CD4-positive, alpha-beta T cell treated with Interleukin-21 for 1 hour (primary cell): Measurements from ENCODE around the gene COX8A.

Experiments
- DNase-seq: peaks from one replicate; pipeline ENCODE4 v3.0.0-alpha.2; 2020

Gene COX8A

DNA sequence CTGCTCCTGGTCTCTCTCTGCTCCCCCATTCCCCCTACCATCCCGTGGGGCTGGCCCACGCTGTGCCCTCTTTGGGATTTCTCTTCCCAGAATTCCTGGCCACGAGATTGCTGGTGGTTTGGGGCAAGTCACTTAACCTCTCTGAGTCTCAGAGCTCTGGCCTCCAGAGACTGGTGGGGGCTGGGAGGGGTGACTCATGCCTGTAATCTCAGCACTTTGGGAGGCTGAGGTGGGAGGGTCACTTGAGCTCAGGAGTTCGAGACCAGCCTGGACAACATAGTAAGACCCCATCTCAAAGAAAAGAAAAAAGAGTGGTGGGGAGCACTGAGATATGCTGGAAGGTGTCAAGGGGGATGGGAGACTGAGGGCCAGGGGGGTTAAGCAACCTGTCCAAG lies 30.2 kb downstream of the COX8A start:
- no peak for DNase-seq

DNA sequence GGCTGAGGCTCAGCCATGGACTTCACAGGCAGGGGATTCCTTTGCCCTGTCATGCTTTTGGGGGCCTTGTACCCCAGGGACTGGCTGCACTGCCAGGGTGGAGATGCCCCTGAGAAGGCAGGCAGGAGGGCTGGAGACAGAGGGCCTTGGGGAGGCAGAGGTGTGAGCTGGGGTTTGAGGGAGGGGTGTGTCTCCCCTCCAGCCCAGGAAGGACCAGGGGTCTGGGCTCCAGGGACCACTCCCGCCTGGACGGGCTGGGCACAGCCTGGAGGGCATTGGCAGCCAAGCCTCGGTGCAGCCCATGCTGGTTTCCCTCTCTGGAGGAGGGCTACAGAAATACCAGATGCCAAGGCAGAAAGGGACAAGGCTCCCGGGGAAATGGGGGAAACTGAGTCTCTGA lies 31.3 kb downstream of the COX8A start:
- DNase-seq, result no peak

DNA sequence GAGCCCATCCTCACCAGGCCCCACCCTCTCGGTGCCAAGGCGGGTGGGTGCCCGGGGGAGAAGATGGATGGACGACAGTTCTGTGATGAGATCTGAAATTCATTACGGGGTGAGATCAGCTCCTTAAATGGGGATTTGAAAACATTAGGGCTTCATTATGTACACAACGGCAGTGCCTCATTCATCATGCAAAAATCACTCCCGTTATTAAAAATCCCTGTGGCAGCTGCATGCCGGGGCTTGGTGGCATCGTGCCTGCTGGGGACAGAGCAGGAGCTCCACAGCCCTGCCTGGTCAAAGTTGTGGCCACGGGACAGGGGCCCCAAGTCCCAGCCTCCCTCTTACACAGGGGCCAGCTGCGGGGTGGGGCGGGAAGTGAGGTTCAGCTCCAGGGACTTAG lies 32.0 kb downstream of the COX8A start:
- no peak for DNase-seq

DNA sequence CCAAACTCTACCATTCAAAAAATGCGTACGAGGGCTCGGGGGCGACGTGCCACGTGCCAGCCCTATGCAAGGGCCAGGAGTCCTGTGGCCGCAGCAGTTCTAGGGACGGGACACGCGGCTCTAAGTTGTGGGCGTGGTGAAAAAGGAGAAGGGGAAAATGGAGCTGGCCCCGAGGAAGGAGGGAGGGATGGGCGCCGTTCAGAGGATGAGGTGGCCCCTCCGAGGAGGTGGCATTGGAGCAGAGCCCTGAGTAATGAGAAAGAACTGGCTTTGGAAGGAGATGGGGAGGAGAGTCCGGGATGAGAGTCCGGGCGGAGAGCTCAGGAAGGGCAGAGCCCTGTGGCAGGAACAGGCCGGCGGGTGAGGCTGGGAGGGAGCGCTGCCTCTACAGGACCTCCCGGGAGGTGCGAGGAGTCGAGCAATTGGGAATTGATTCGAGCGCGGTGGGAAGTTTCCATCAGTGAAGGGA lies 32.8 kb downstream of the COX8A start:
- DNase-seq, result no peak

DNA sequence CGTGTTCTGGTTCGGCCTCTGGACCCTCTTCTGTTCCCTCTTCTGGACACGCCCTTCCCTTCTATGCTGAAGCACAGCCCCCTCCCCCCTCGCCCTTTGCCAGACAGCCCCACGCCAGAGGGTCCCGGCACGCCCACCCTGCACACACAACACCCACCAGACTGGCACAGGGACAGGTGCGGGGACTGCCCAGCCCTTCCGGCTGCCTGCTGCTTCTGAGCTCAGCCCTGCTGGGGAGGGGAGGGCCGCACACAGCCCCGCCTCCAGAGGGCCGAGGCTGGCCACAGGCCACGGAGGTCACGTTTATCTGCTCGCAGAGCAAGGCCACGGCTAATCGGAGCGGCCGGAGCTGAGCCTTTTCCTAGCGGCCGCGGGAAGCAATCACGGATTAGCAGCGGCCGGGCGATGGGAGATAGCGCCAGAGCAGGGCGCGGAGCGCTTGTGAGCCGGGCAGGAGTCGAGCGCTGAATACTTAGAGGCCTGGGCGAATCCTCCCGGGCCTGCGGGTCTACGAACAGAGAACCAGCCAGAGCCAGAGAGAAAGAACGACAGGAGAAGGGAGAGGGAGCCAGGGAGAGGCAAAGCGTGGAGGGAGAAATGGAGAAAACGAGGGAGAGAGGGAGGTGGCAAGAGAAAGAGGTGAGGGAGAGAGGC lies 33.3 kb downstream of the COX8A start:
- no peak for DNase-seq

DNA sequence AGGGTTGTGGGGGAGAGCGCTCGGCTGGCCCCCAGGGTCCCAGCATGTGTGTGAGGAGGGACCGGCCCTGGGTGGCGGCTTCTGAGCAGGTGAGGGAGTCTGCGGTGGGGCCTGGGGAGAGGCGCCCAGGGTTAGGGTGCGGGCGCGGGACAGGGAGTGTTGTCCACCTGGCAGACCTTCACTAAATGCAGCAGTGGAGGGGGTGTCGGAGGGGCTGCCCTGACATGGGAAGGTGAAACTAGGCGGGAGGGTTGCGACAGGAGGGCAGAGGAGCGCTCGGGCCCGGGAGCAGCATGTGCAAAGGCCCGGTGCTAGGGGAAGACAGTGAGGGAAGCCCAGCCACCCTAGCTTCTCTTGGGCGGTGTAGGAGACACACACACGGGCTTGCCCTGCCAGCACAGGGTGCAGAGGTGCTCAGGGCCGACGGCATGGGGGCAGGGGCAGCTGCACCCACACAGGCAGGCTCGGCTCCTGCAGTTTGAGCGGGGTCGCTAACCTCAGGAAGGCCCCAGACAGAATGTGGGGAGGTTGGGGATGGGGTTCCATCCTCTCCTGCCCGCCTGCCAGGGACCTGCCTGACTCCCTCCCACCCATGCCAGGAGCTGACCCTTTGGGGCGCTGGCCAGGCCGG lies 34.0 kb downstream of the COX8A start:
- no peak for DNase-seq

DNA sequence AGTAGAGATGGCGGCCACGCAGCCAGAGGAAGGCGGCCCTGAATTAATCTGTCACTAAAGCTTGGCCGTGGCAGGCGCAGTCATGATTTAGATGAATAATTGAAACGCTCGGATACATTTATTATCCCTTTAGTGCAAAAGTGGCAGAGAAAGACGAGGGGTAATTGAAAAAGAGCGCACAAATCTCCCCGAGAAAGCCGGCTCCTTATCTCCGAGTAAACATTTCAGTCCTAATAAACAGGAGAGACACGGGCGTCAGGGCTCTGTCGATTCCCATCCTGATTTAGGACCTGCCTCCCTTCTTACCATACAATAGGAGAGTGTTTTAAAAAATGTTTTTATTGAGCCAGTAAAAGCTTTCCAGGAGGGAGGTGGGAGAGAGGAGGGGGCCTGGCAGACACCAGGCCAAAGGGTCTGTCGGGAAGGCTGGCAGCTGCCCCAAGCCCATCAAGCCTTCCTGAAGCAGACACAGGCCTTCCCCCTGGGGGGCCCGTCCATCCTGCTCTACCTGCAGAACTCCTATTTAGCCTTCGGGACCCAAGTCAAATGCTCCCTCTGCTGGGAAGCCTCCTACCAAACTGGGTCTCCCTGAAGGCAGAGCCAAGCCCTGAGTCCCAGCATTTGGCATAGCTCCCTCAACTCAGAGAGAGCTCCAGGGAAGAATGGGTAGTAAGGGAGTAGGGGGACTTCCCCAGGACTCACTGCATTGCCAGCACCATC lies 34.7 kb downstream of the COX8A start:
- DNase-seq, result no peak

DNA sequence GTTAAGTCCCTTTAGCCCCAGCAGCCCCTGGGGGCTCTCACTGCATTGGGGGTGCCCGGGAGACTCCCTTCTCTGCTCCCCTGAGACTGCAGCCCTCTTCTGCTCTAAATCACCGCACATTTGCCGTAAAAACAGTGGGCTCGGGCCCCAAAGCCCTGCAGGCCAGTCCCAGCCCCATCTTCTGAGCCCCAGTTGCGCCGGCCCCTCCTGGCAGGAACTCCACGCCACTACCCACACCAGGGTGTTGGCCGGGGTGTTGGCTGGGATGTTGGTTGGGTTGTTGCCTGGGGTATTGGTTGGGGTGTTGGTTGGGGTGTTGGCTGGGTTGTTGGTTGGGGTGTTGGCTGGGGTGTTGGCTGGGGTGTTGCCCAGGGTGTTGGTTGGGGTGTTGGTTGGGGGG lies 35.3 kb downstream of the COX8A start:
- no peak for DNase-seq

DNA sequence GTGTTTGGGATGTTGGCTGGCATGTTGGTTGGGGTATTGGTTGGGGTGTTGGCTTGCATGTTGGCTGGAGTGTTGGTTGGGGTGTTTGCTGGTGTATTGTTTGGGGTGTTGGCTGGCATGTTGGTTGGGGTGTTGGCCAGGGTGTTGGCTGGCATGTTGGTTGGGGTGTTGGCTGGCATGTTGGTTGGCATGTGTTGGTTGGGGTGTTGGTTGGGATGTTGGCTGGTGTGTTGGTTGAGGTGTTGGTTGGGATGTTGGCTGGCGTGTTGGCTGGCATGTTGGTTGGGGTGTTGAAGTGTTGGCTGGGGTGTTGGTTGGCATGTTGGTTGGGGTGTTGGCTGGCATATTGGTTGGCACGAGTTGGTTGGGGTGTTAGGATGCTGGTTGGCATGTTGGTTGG lies 36.4 kb downstream of the COX8A start:
- DNase-seq, result no peak

DNA sequence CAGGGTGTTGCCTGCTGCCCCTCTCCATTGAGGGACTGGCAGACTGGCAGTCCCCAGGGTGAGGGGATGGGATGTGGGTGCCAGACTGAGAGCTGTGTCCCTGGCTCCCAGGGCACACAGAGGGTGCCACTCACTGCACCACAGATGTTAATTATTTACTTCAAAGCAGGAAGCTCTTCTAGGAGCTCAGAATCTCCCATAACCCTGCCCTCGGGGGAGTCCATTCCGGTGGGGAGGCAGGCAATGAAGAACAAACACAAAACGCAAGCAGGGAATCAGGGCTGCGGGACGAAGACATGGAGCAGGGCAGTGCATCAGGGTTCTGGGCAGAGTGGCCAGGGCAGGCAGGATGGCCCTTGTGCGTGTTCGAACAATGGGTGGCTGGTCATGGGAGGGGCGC lies 37.0 kb downstream of the COX8A start:
- DNase-seq, result no peak

DNA sequence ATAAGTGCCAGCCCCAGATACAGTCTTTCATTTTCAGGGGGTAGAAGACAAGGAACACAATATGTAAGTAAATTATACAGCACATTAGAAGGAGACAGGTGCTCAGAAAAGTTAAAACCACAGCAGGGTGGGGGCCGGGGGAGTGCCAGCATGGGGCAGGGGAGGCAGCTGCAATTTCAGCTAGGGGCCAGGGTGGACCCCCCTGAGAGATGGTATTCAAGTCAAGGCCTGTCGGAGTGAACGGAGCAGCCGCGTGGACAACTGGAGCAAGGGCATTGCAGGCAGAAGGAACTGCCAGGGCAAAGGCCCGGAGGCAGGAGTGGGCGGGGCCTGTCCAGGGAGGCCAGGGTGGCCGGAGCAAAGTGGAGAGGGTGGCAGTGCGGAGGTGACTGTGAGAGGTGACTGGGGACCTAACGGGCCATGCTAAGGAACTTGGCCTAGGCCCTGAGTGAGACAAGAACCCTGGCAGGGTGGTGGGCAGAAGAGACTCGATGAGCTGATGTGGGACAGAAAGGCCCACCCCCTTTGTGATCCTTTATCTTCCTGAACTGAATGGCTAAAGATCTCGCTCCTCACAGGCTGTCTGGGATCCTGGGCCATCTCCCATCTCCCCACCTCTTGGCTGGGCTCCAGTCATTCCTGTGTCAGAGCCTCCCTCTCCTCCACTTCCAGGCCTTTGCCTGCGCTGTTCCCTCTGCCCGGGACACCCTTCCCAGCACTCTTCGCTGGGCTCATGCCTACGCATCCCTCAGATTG lies 38.9 kb downstream of the COX8A start:
- DNase-seq, result no peak

DNA sequence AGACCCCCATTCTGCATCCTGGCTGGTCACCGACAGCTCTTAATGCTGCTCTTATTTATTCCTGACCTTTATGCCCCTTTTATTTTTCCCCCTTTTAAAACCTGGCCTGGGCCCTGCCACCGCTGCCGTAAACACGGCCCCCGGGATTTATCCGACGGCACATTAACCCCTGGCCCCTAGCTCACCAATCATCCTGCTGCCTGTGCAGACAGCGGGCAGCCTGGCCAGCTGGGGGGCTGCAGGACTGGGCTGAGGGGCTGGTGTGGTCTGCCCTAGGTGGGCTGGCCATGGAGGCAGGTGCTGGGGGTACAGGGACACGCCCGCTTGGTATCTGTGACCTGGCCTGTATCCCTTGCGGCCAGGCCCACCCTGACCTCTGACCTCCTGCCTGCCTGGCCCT lies 39.9 kb downstream of the COX8A start:
- DNase-seq, result no peak

DNA sequence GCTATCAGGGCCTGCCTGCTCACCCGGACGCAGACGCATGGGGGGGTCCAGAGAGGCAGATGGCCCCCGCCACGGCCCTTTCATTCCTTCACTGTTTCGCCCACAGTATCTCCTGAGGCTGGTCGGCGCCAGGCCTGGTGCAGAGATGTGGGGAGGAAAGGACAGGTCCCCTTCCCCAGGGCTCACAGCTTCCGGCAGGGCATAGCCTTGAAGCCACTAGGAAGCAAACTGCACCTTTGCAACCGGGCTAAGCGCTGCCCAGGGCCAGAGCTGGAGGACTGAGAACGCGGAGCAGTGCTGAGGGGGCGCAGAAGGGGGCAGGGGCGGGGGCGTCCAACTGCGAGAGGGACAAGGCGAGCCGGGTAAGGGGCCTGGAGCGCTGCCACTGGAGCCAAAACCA lies 41.1 kb downstream of the COX8A start:
- DNase-seq, result no peak

DNA sequence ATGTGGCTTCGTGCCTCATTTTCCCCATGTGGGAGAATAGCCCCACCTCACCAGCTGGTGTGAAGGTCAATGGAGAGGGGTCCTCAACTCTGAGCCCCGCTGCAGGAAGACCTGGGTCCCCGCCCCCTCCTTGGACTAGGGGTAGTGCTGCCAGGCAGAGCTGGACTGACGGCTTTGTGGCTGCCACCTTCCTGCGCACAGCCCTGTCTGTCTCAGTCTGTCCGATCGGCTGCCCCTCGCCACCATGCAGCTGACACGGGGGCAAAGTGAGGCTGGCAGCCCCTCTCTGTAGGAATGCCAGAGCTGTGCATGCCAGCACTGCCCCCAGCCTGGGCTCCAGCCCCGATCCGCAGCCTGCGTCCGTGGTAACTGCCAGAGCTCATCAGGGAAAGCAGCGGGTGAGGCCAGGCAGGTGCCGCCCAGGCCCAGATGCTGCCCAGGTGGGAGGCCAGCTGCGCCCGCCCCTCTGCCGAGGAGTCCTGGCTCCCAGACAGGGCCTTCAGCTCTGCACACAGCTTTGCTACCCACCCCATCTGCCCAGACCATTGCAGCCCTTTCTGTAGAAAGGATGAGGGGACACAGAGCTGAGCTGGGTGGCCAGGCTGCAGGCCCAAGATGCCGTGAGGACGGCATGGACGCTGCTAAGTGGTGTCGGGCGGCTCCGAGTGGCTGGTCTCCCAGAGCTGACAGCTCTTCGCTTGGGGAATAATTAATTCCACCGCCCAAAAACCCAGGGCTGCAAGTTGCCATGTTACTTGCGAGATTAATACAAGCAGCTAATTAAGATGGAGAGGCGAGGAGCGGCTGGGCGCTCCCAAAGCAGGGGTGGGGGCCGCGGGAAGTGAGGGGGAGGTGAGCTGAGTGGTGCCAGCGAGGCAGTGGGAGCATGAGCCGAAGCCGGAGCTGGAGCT lies 41.8 kb downstream of the COX8A start:
- DNase-seq, result no peak

DNA sequence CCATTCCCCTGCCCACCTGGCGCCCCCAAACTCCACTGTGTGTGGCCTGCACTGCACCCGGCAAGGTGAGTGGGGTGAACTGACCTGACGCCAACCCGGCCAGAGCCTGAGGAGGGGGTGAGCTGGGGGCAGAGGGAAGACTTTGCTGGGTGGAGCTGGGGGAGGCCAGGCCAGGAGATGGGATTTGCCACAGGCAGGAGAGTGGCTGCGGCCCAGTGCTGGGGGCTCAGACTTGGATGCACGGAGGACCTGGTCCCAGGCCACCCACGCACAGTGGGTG lies 43.5 kb downstream of the COX8A start:
- no peak for DNase-seq

DNA sequence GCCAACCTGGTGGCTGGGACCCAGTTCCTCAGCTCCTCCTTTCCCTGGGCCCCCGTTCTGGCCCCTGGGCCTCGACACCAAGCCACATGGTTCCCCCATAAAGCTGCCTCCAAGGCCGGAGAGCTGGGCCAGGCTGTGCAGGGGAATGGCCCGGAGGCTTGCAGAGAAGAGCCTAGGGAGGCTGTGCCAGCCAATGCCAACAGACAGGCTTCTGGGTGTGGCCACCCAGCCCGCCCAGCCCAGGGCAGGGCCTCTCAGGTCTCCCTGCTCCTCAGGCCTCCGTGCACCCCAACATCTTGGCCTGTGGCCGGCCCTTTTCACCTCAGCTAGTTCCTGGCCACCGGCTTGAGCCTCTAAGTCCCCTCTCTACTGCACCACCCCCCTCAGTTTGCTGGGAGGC lies 43.9 kb downstream of the COX8A start:
- no peak for DNase-seq

DNA sequence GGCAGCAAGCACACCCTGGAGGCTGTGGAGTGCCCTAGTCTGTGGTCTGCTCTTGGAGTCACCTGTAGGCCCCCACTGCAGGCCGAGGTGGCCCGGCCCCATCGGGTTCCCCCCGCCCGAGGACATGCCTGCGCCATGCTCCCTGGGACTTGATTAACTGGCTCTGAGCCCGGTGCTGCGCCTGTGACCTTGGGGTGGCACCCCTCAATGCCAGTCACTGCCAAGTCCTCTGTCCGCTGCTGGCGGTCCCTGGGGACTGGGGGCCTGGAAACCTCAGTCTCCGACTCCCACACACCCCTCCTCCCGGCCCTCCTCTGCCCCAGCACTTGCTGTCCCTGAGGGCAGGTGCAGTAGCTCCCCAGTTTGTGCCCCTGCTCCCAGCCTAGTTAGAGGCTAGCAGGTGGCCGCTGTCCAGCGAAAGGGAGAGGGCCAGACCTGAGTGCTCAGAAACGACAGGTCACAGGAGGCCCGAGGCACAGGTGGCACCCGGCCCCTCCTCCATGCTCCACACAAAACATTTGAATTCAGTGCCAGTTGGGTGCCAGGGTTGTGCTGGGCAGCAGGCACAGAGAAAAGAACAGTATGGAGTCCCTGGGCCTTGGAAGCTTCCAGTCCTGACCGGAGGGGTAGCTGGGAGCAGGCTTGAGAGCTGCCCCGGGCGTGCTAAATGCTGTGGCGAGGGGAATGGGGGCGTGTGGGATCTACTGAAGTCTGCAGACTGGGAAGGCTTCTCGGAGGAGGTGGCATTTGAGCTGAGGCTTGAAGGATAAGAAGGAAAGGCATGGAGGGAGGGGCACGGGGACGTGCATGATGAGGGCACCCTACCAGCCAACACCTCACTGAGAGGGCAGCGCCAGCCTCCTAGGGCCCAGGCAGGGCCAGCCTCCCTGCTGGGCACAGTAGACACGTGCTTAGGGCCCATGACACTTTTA lies 45.0 kb downstream of the COX8A start:
- DNase-seq, result no peak

DNA sequence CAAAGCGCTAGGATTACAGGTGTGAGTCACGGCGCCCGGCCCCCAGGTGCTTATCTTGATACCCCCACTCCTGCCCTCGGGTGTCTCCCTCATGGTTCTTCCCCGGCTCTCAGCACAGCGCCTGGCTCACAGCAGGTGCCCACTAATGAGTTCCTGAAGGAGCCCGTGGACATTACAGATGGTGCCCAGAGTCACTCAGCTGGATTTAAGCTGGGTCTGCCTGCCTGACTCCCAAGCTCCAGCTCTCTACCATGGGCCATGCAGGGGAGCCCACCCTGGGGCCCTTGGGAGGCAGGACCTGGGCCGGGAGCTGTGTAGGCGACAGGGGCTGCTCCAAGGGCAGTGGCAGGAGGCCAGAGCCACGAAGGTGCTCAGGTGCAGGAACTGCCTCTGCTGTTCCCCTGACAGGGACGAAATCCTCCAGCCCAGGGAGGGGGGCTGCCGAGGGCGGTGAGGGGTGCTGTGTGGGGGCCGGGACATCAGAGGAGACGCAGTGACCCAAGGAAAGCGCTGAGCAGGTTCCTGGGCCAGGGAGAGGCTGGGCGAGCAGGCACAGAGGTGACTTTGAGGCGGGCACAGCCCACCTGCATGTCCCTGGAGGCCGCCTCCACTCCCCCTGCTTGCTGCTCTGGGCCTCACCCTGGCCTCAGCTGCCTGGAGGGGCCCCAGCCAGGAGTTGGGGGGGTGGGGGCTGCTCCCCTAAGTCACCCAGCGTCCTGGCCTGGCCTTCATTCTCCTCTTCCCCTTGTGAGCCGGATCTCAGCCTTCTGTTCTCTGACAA lies 46.7 kb downstream of the COX8A start:
- DNase-seq, result no peak

DNA sequence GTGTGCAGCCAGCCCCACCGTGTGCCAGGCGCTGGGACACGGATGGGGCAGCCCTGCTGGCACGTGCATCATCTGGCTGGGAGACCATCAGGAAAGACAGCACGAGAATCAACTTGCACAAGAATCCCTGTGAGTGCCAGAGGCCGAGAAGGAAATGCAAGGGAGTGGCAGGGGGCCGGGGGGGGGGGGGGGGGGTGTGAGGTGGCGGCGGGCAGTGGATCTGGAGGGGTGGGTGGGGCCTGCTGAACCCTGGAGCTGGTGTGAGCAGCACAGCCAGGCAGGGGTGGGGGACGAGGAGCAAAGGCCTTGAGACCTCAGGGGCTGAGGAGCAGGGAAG lies 47.3 kb downstream of the COX8A start:
- DNase-seq, result no peak

DNA sequence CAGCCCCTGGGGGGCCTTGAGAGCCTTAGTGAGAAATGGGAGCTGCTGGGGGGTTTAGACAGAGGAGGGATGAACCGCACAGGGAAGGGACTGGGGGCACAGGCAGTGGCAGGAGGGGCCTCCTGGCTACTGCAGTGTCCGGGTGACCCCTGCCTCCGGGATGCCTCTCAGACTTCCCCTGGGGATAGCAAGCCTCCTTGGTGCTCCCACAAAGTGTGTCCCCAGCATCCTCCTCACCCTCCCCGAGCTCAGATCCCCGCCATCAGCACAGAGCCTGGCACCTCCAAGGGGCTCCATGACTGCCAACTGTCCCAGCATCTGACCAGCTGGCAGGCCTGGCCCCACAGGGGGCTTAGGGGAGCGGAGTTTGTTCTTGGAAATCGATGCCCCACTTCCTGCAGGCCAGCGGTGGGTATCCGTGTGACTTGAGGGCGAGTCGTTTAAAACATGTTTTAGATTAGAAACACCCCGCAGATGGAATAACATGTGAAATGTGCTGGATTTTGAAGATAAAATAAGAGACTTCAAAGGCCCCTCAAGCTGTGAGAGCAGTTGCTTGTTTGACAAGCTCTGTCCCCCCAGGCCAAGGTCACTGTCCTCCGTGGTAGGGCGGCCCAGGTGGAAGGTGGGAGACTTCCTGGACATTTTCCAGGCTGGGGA lies 47.8 kb downstream of the COX8A start:
- no peak for DNase-seq
